GM12891 (cell line): Measurements from ENCODE around the gene C17orf107.

Experiments used
- PAX5 ChIP-seq: IDR thresholded peaks from 2 replicates; pipeline ENCODE4 v1.6.1; 2011; ENCODE audit warnings: low read length, moderate library complexity, mild to moderate bottlenecking; ENCODE audit not compliant: insufficient read depth, severe bottlenecking
- POLR2A ChIP-seq: IDR thresholded peaks from 2 replicates; pipeline ENCODE4 v1.6.1; 2011; ENCODE audit warnings: low read depth, low read length, control low read depth
- POLR2AphosphoS5 ChIP-seq: IDR thresholded peaks from 2 replicates; pipeline ENCODE4 v1.6.1; 2011; ENCODE audit warnings: low read depth, low read length, control low read depth
- SPI1 ChIP-seq: IDR thresholded peaks from 2 replicates; pipeline ENCODE4 v1.6.1; 2011; ENCODE audit warnings: low read depth, low read length, control low read depth
- TAF1 ChIP-seq: IDR thresholded peaks from 2 replicates; pipeline ENCODE4 v1.6.1; 2011; ENCODE audit warnings: low read depth, low read length, control low read depth

DNA sequence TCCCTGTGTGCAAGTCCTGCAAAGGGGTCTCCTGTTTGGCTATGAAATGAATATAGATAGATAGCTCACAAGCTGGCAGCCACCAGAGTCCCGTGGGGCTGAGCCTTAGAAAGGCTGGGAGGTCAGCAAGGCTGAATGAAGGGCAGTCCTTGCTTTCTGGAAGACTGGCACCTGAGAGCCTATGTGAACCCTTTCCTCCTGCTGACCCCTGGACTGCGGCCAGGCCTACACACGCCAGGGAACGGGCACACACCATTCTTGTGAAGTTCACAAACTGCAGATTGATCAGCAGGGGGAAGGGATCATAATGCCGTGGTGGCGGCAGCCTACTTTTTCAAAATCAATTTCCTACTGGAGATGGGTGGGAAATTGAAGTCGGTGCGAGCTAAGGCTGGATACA, 985 bp upstream of the C17orf107 start:
- TF ChIP-seq POLR2A (no peak), POLR2AphosphoS5 (no peak), PAX5 (no peak), TAF1 (no peak), SPI1 (no peak)
